Caco-2 (cell line): ENCODE measurements around the gene CILP. TPM values are rescaled to one million over a fixed set of nuclear protein-coding genes. Genes with fewer than 3 reads are reported as not detected.

Source experiments
- BruUV-seq: library from RNA; stranded (reverse); fragments of 400-500 nt; replicated peaks from 2 replicates; lab custom pipeline; 2021; lab: Mats Ljungman, UMichigan
- CTCF ChIA-PET: fragments of 300-600 bp; sonication (Branson Sonifier 250); formaldehyde crosslinking; loops from one replicate; lab custom pipeline; 2022; ENCODE audit warnings: antibody characterized with exemption; lab: Charles Lee
- POLR2A ChIA-PET: fragments of 300-600 bp; sonication (Branson Sonifier 250); formaldehyde crosslinking; loops from one replicate; lab custom pipeline; 2022; ENCODE audit warnings: antibody characterized with exemption; lab: Charles Lee
- DNase-seq, 2 experiments: peaks; one replicate each; pipeline versions ENCODE4 v3.0.0 to v3.0.0-alpha.2; 2020 to 2022
- H3K27me3 ChIP-seq: replicated peaks from 2 replicates; pipeline ENCODE4 v1.6.0; 2011; ENCODE audit warnings: low read length; ENCODE audit not compliant: control insufficient read depth, insufficient read depth
- H3K36me3 ChIP-seq: 2 replicates; pipeline ENCODE4 v1.5.1; 2011; ENCODE audit warnings: low read length; ENCODE audit not compliant: control insufficient read depth, insufficient read depth
- H3K4me1 ChIP-seq: fragments of 250-450 bp; sonication (Bioruptor Pico); 2 replicates; pipeline ENCODE4 v1.5.1; 2020; ENCODE audit warnings: mild to moderate bottlenecking
- H3K4me3 ChIP-seq: 2 replicates; pipeline ENCODE4 v1.5.1; 2011; ENCODE audit warnings: low read depth, mild to moderate bottlenecking, control low read depth, low read length
- H3K9me3 ChIP-seq: fragments of 250-450 bp; sonication (Bioruptor Pico); 2 replicates; pipeline ENCODE4 v1.5.1; 2020; ENCODE audit warnings: mild to moderate bottlenecking, moderate library complexity
- H3K27ac Mint-ChIP-seq: one replicate; pipeline ENCODE4 v1.8.0; 2022; ENCODE audit warnings: mixed read lengths; ENCODE audit not compliant: unreplicated experiment
- H3K27me3 Mint-ChIP-seq: one replicate; pipeline ENCODE4 v1.8.0; 2022; ENCODE audit warnings: mixed read lengths; ENCODE audit not compliant: insufficient read depth, unreplicated experiment
- H3K36me3 Mint-ChIP-seq: one replicate; pipeline ENCODE4 v1.8.0; 2022; ENCODE audit warnings: mild to moderate bottlenecking, mixed read lengths; ENCODE audit not compliant: insufficient read depth, unreplicated experiment
- H3K4me1 Mint-ChIP-seq: one replicate; pipeline ENCODE4 v1.8.0; 2022; ENCODE audit warnings: low read depth, mixed read lengths; ENCODE audit not compliant: unreplicated experiment
- H3K4me3 Mint-ChIP-seq: one replicate; pipeline ENCODE4 v1.8.0; 2022; ENCODE audit warnings: mild to moderate bottlenecking, moderate library complexity, mixed read lengths; ENCODE audit not compliant: unreplicated experiment
- H3K9me3 Mint-ChIP-seq: one replicate; pipeline ENCODE4 v1.8.0; 2022; ENCODE audit warnings: mixed read lengths; ENCODE audit not compliant: unreplicated experiment
- intact Hi-C: fragments of 100-400 bp; cut with micrococcal nuclease; formaldehyde crosslinking; loops from one replicate; pipeline ENCODE4 v1.10.0; 2022; ENCODE audit not compliant: unreplicated experiment
- total RNA-seq: library from RNA; stranded (reverse); gene quantifications from 2 replicates; pipeline ENCODE4 v1.2.3, GENCODE V29; 2022
- TF ChIP-seq, protein P1 (sequence below), 2 experiments: fragments of 200-600 bp in 1 of 2; IDR thresholded peaks; 1 replicate in 1 of 2; 2 replicates in 1 of 2; pipeline versions ENCODE4 v1.5.1 to v1.8.0; 2011 to 2022; ENCODE audit warnings: antibody characterized with exemption in 1 of 2, control low read depth in 1 of 2, inconsistent platforms in 1 of 2, low read depth in 1 of 2, low read length in 1 of 2, mild to moderate bottlenecking in 1 of 2, moderate library complexity in 1 of 2; ENCODE audit not compliant: insufficient read depth in 1 of 2, severe bottlenecking in 1 of 2, unreplicated experiment in 1 of 2

Gene CILP
- total RNA-seq, 1 experiment from 2014 or later, result not detected

DNA sequence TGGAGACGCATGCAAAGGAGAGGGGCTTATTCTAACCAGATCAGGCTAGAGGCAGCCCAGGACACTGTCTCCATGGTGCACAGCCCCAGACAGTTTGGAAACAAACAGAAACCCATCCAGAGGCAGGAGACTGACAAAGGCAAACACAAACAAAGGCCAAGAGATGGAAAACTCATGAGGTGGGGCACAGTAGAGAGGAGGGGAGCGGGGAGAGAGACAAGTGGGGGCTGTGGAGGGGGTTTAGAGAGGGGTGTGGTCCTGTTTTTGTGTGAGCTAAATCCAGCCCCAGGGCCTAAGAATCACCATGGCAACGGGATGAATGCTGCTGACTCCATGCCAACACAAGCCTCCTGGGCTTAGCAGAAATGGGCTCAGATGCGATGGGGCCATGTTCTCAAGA lies 43.1 kb upstream of the CILP start:
- no peaks in the 10 kb centered on the region for H3K9me3 Mint-ChIP-seq
- BruUV-seq, result no TSS peak
- ChIA-PET POLR2A (no interaction called here), CTCF (no interaction called here)
- Histone ChIP-seq H3K9me3 (no peaks in the 10 kb centered on the region), H3K27me3 (no peaks in the 10 kb centered on the region), H3K36me3 (no peaks in the 10 kb centered on the region), H3K4me1 (peaks cover 7% of the 10 kb centered on the region; the same call in 1 of the 2 replicates), H3K4me3 (no peak overlapping the region)
- H3K4me1 Mint-ChIP-seq, result no peaks in the 10 kb centered on the region
- intact Hi-C loops, result no loop called here
- H3K27me3 Mint-ChIP-seq, result no peaks in the 10 kb centered on the region
- H3K4me3 Mint-ChIP-seq, result no peak overlapping the region
- H3K27ac Mint-ChIP-seq, result no peak overlapping the region
- H3K36me3 Mint-ChIP-seq, result peaks cover 18% of the 10 kb centered on the region
- no peak for DNase-seq
- TF ChIP-seq, protein P1, sequence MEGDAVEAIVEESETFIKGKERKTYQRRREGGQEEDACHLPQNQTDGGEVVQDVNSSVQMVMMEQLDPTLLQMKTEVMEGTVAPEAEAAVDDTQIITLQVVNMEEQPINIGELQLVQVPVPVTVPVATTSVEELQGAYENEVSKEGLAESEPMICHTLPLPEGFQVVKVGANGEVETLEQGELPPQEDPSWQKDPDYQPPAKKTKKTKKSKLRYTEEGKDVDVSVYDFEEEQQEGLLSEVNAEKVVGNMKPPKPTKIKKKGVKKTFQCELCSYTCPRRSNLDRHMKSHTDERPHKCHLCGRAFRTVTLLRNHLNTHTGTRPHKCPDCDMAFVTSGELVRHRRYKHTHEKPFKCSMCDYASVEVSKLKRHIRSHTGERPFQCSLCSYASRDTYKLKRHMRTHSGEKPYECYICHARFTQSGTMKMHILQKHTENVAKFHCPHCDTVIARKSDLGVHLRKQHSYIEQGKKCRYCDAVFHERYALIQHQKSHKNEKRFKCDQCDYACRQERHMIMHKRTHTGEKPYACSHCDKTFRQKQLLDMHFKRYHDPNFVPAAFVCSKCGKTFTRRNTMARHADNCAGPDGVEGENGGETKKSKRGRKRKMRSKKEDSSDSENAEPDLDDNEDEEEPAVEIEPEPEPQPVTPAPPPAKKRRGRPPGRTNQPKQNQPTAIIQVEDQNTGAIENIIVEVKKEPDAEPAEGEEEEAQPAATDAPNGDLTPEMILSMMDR (IDR thresholded peaks at IDR 0.05; ENCODE audit: insufficient read depth in 1 of 2, low read depth in 1 of 2, low read length in 1 of 2, severe bottlenecking in 1 of 2, unreplicated experiment in 1 of 2), result no peak

DNA sequence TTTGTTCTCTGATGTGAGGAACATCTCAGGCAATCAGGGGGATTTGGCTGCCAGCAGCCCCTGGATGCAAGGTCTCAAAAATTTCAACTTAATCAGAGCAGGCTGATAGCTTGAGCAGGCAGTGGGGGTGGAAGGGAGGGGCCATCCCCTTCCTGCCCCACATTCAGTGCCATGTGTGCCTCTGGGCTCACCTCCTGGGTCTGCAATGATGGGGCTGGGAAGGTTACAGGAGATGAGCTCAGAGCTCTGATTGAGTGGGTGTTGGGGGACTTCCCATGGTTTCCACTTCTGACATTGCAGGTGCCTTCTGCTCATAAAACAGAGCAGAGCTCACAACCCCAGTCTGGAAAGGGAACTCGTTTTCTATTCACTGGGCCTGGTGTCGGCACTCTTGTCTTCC lies 38.4 kb upstream of the CILP start:
- Histone ChIP-seq H3K4me3 (no peak overlapping the region), H3K36me3 (no peaks in the 10 kb centered on the region), H3K9me3 (no peaks in the 10 kb centered on the region), H3K4me1 (peaks cover 7% of the 10 kb centered on the region; the same call in 1 of the 2 replicates), H3K27me3 (no peaks in the 10 kb centered on the region)
- intact Hi-C loops, result no loop called here
- ChIA-PET CTCF (interaction anchor here (0.7 to 1.3 kb wide), 4 partner anchors 13 to 565 kb away, joined by 3 to 7 read pairs (median 4); partner anchors contain the start of gene CLPX), POLR2A (no interaction called here)
- TF ChIP-seq, protein P1 (IDR thresholded peaks at IDR 0.05; ENCODE audit: insufficient read depth in 1 of 2, low read depth in 1 of 2, low read length in 1 of 2, severe bottlenecking in 1 of 2, unreplicated experiment in 1 of 2), result no peak
- H3K9me3 Mint-ChIP-seq, result no peaks in the 10 kb centered on the region
- H3K4me1 Mint-ChIP-seq, result no peaks in the 10 kb centered on the region
- no TSS peak for BruUV-seq
- peaks cover 12% of the 10 kb centered on the region for H3K36me3 Mint-ChIP-seq
- no peak overlapping the region for H3K4me3 Mint-ChIP-seq
- H3K27ac Mint-ChIP-seq, result no peak overlapping the region
- DNase-seq, result no peak
- H3K27me3 Mint-ChIP-seq, result no peaks in the 10 kb centered on the region

DNA sequence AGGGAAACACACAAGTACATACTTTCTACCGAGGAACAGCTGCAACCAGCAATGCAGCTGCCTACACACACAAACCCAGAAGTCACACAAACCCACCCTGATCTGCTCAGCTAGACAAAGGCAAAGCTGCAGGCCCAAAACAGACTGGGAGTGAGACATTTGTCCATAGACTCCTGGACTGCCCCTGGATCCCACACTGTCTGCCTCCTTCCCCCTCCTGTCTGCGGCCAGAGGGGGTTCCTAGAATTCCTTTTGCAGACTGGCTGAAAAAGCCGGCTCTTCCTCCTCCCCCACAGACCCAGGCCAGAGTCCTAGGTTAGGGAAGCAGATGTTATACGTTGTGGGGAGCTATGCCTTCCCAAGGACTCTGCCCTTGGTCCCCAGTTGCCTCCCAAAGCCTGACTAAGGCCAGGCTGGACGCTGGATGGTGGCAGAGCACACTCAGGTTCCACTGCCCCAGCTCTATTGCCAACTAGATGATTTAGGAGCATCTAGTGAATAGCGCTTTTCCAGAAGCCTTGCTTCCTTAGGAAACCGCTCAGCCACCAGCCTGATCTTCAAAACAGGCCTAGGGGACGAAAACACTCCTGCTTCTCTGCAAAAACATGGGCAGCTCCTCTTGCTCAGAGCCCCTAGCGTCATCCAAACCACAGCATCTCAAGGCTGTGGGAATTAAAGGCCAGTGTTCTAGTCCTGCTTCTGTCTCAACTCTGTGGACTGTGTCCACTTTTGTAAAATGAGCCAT lies 37.4 kb upstream of the CILP start:
- Histone ChIP-seq H3K9me3 (no peaks in the 10 kb centered on the region), H3K36me3 (no peaks in the 10 kb centered on the region), H3K4me1 (peaks cover 7% of the 10 kb centered on the region; the same call in 1 of the 2 replicates), H3K4me3 (no peak overlapping the region), H3K27me3 (no peaks in the 10 kb centered on the region)
- peaks cover 12% of the 10 kb centered on the region for H3K36me3 Mint-ChIP-seq
- intact Hi-C loops, result no loop called here
- POLR2A ChIA-PET, result no interaction called here
- no TSS peak for BruUV-seq
- peak overlapping the region; percentile 61 for H3K27ac Mint-ChIP-seq
- H3K27me3 Mint-ChIP-seq, result no peaks in the 10 kb centered on the region
- H3K9me3 Mint-ChIP-seq, result no peaks in the 10 kb centered on the region
- CTCF ChIA-PET, result interaction anchor here (0.7 to 1.3 kb wide), 3 partner anchors 12 to 564 kb away, joined by 3 to 4 read pairs (median 3); partner anchors contain the start of gene CLPX
- TF ChIP-seq, protein P1 (IDR thresholded peaks at IDR 0.05; ENCODE audit: insufficient read depth in 1 of 2, low read depth in 1 of 2, low read length in 1 of 2, severe bottlenecking in 1 of 2, unreplicated experiment in 1 of 2), result no peak
- H3K4me1 Mint-ChIP-seq, result no peaks in the 10 kb centered on the region
- no peak overlapping the region for H3K4me3 Mint-ChIP-seq
- no peak for DNase-seq
